Transverse colon (tissue), 4 donors: ENCODE data around the gene PTPRZ1. TPM values are rescaled to one million over a fixed set of nuclear protein-coding genes. Genes with fewer than 3 reads are reported as not detected.

Source experiments
- DNase-seq: peaks from one replicate; pipeline ENCODE4 v3.0.0-alpha.2; 2019
- H3K27ac ChIP-seq, 4 donors: fragments of 200-600 bp; sonication (generic); 2 replicates each; pipeline ENCODE4 v1.5.1; 2016 to 2018; ENCODE audit warnings: inconsistent platforms in 4 of 4
- H3K27me3 ChIP-seq: fragments of 200-600 bp; sonication (generic); 2 replicates; pipeline ENCODE4 v1.5.1; 2017; ENCODE audit warnings: inconsistent platforms
- H3K36me3 ChIP-seq, 4 donors: fragments of 200-600 bp; sonication (generic); 2 replicates each; pipeline ENCODE4 v1.5.1; 2017 to 2019; ENCODE audit warnings: inconsistent platforms in 4 of 4
- H3K4me1 ChIP-seq, 4 donors: fragments of 200-600 bp; sonication (generic); 2 replicates each; pipeline ENCODE4 v1.5.1; 2017 to 2020; ENCODE audit warnings: inconsistent platforms in 4 of 4
- H3K4me3 ChIP-seq, 4 donors: fragments of 200-600 bp; sonication (generic); 1 replicate in 1 of 4; 2 replicates in 3 of 4; pipeline versions ENCODE4 v1.5.1 to v1.6.1; 2017 to 2019; ENCODE audit warnings: inconsistent platforms in 4 of 4
- H3K9me3 ChIP-seq, 2 donors: fragments of 200-600 bp; sonication (generic); 2 replicates each; pipeline ENCODE4 v1.5.1; 2017 to 2019; ENCODE audit warnings: inconsistent platforms in 2 of 2
- CTCF ChIP-seq, 5 experiments: fragments of 200-600 bp in 3 of 5; fragments of 450-650 bp in 2 of 5; sonication (generic) in 3 of 5; IDR thresholded peaks; 1 replicate in 2 of 5; 2 replicates in 3 of 5; pipeline ENCODE4 v1.5.1; 2016 to 2017; ENCODE audit warnings: antibody characterized with exemption in 5 of 5, inconsistent platforms in 3 of 5, mild to moderate bottlenecking in 2 of 5, moderate library complexity in 1 of 5
- EP300 ChIP-seq: sonication (generic); formaldehyde crosslinking; IDR thresholded peaks from one replicate; pipeline ENCODE4 v1.6.1; 2017; ENCODE audit warnings: antibody characterized with exemption, low read depth
- POLR2A ChIP-seq: fragments of 450-650 bp; IDR thresholded peaks from one replicate; pipeline ENCODE4 v1.6.1; 2016; ENCODE audit warnings: antibody characterized with exemption, mild to moderate bottlenecking, moderate library complexity
- POLR2AphosphoS5 ChIP-seq, 3 donors: sonication (generic); formaldehyde crosslinking; IDR thresholded peaks; one replicate each; pipeline ENCODE4 v1.6.1; 2016; ENCODE audit warnings: antibody characterized with exemption in 3 of 3
- WGBS, 2 donors: methylation state at CpG; one replicate each; pipeline ENCODE4 v1.1.5; 2018; ENCODE audit warnings: low coverage in 1 of 2; 5-methylcytosine and 5-hydroxymethylcytosine counted together
- in situ Hi-C, 4 donors: fragments of 200-750 bp; cut with MboI; loops; one replicate each; pipeline versions ENCODE4 v1.15.0 to v1.15.1; 2017; ENCODE audit warnings: low sequenced_read_pairs in 3 of 4, low pct_ligation_motif_present in 1 of 4, low pct_unique_long_range_greater_than_20kb in 1 of 4
- intact Hi-C: fragments of 100-400 bp; cut with DNase I; formaldehyde crosslinking; loops from one replicate; pipeline ENCODE4 v1.15.1; 2023; ENCODE audit warnings: low total_unique reads
- total RNA-seq, 4 donors: library from RNA; depleted of rRNA; stranded (reverse); fragments of >200 nt; gene quantifications; one replicate each; pipeline ENCODE4 v1.1.0, GENCODE V29; 2016

Gene PTPRZ1
- total RNA-seq, 4 donors from 2014 or later: 0.37 to 2.4 (median 2.0) TPM

- no peaks in the 10 kb centered on the region for H3K9me3 ChIP-seq
- TF ChIP-seq EP300 (no peak), POLR2AphosphoS5 (IDR thresholded peaks at IDR 0.05) (peak in 1 of 3 donors; percentile 31)
- no peak for DNase-seq
- H3K27ac ChIP-seq: peak overlapping the region in 2 of 4 donors; percentile 9 to 11
- 20 to 42% methylated on average over 4 to 8 of the region's 8 CpGs for WGBS, 2 donors
- in situ Hi-C loops (no loop called here), intact Hi-C loops (no loop called here)
- peaks cover 0 to 4% (median 0%) of the 10 kb centered on the region in 4 donors for H3K4me1 ChIP-seq
- no peaks in the 10 kb centered on the region for H3K36me3 ChIP-seq
- no peaks in the 10 kb centered on the region for H3K27me3 ChIP-seq
- no peak overlapping the region for H3K4me3 ChIP-seq
Measured at GRCh38 chr7:121832347-121832746, 40.6 kb upstream of the PTPRZ1 start.

GRCh38 chr7:121833991-121834390 lies 39.0 kb upstream of the PTPRZ1 start:
- intact Hi-C loops: no loop called here
- no peak for DNase-seq

GRCh38 chr7:121837462-121837861 lies 35.5 kb upstream of the PTPRZ1 start:
- no peaks in the 10 kb centered on the region for H3K36me3 ChIP-seq
- no peak overlapping the region for H3K4me3 ChIP-seq
- H3K27ac ChIP-seq: no peak overlapping the region
- intact Hi-C loops (no loop called here), in situ Hi-C loops (no loop called here)
- H3K9me3 ChIP-seq: no peaks in the 10 kb centered on the region
- TF ChIP-seq POLR2A: no peak
- TF ChIP-seq EP300: no peak
- TF ChIP-seq POLR2AphosphoS5 (IDR thresholded peaks at IDR 0.05): no peak
- no peak for TF ChIP-seq CTCF (IDR thresholded peaks at IDR 0.05)
- 33 to 36% methylated on average over 1 of the region's 1 CpG for WGBS, 2 donors
- no peaks in the 10 kb centered on the region for H3K27me3 ChIP-seq
- no peaks in the 10 kb centered on the region for H3K4me1 ChIP-seq
- DNase-seq: no peak

More at GRCh38 chr7:121833991-121834390, 39.0 kb upstream of the PTPRZ1 start:
- Histone ChIP-seq H3K27ac (no peak overlapping the region), H3K9me3 (no peaks in the 10 kb centered on the region), H3K36me3 (no peaks in the 10 kb centered on the region), H3K4me3 (no peak overlapping the region), H3K4me1 (peaks cover 0 to 4% (median 0%) of the 10 kb centered on the region in 4 donors), H3K27me3 (no peaks in the 10 kb centered on the region)
- in situ Hi-C loops: no loop called here
- TF ChIP-seq EP300 (no peak), CTCF (IDR thresholded peaks at IDR 0.05) (no peak), POLR2AphosphoS5 (IDR thresholded peaks at IDR 0.05) (no peak), POLR2A (no peak)

- intact Hi-C loops (no loop called here), in situ Hi-C loops (no loop called here)
- Histone ChIP-seq H3K4me1 (no peaks in the 10 kb centered on the region), H3K36me3 (no peaks in the 10 kb centered on the region), H3K27ac (no peak overlapping the region), H3K4me3 (no peak overlapping the region), H3K27me3 (no peaks in the 10 kb centered on the region), H3K9me3 (no peaks in the 10 kb centered on the region)
- WGBS, 2 donors: 63 to 65% methylated on average over 4 of the region's 4 CpGs
- DNase-seq: no peak
- no peak for TF ChIP-seq EP300
- TF ChIP-seq POLR2A: no peak
- no peak for TF ChIP-seq CTCF (IDR thresholded peaks at IDR 0.05)
- no peak for TF ChIP-seq POLR2AphosphoS5 (IDR thresholded peaks at IDR 0.05)
Measured at GRCh38 chr7:121847041-121847440, 25.9 kb upstream of the PTPRZ1 start.

- Histone ChIP-seq H3K36me3 (no peaks in the 10 kb centered on the region), H3K4me1 (no peaks in the 10 kb centered on the region), H3K27ac (no peak overlapping the region), H3K4me3 (no peak overlapping the region), H3K9me3 (no peaks in the 10 kb centered on the region), H3K27me3 (no peaks in the 10 kb centered on the region)
- intact Hi-C loops: no loop called here
- in situ Hi-C loops: no loop called here
- WGBS, 2 donors: 61 to 77% methylated on average over 2 of the region's 2 CpGs
- no peak for TF ChIP-seq EP300
- no peak for TF ChIP-seq POLR2A
- TF ChIP-seq POLR2AphosphoS5 (IDR thresholded peaks at IDR 0.05): no peak
- no peak for TF ChIP-seq CTCF (IDR thresholded peaks at IDR 0.05)
- no peak for DNase-seq
Measured at GRCh38 chr7:121853307-121853706, 19.7 kb upstream of the PTPRZ1 start.
